ENCODE results near the gene MAN2A1.

MAN2A1 gene

DNA sequence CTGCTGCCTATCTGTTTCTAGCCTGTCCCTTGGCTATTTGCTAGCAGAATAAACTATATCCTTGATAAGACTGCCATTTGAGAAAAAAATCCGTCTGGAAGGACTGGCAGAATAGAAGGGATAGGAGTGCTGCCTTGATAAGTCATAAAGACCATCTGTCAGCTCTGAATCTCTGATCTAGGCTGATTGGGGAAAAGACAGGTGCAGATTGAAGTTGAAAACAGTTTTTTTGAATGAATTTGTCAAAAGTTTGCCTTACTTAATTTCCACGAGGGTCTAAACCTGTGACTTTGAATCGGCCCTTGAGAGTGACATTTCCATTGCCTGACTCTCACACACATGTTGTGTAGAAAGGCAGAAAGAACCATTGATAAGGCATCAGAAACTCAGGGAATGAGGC is 218.6 kb downstream of the MAN2A1 start:
- no peak for TF ChIP-seq ISL1 (CRISPR knock-in tag; IDR thresholded peaks at IDR 0.05)
- no peak for TF ChIP-seq RARB (CRISPR knock-in tag; IDR thresholded peaks at IDR 0.05)
- no peak for TF ChIP-seq SNAI2 (CRISPR knock-in tag; IDR thresholded peaks at IDR 0.05)
- TF ChIP-seq, protein P1, sequence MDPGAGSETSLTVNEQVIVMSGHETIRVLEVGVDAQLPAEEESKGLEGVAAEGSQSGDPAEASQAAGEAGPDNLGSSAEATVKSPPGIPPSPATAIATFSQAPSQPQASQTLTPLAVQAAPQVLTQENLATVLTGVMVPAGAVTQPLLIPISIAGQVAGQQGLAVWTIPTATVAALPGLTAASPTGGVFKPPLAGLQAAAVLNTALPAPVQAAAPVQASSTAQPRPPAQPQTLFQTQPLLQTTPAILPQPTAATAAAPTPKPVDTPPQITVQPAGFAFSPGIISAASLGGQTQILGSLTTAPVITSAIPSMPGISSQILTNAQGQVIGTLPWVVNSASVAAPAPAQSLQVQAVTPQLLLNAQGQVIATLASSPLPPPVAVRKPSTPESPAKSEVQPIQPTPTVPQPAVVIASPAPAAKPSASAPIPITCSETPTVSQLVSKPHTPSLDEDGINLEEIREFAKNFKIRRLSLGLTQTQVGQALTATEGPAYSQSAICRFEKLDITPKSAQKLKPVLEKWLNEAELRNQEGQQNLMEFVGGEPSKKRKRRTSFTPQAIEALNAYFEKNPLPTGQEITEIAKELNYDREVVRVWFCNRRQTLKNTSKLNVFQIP (CRISPR knock-in tag; IDR thresholded peaks at IDR 0.05; ENCODE audit: borderline replicate concordance, low read depth), result no peak
- TF ChIP-seq OSR1 (CRISPR knock-in tag; IDR thresholded peaks at IDR 0.05), result no peak
- no peak for ATAC-seq

DNA sequence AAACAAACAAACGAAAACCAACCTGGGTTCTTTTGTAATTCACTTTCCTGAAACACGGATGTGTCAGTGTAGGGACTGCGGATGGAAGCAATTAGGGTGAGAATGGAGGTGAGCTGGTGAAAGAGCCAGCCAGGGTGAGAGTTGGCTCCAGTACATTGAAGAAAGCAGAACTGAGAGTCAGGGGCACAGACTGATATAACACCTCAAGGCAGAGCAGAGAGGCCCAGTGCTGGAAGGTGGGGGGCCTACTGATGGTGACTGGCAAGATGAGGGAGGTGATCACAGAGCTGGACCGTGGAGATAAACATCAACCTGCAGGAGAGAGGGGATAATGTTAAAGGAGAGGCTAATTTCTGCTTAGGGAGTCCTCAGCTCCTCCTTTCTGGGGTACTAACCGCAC is 221.1 kb downstream of the MAN2A1 start:
- TF ChIP-seq GLIS3 (CRISPR knock-in tag; IDR thresholded peaks at IDR 0.05) (no peak), SNAI2 (CRISPR knock-in tag; IDR thresholded peaks at IDR 0.05) (no peak), ESRRG (CRISPR knock-in tag; IDR thresholded peaks at IDR 0.05) (no peak), ZNF565 (CRISPR knock-in tag; conservative IDR thresholded peaks at IDR 0.05; ENCODE audit: low read depth) (no peak), TOX (CRISPR knock-in tag; IDR thresholded peaks at IDR 0.05; ENCODE audit: borderline replicate concordance) (no peak), ZNF8 (CRISPR knock-in tag; IDR thresholded peaks at IDR 0.05) (no peak), BACH2 (CRISPR knock-in tag; IDR thresholded peaks at IDR 0.05; ENCODE audit: borderline replicate concordance) (no peak), ZC3H10 (CRISPR knock-in tag; IDR thresholded peaks at IDR 0.05) (no peak), CSDC2 (CRISPR knock-in tag; IDR thresholded peaks at IDR 0.05) (no peak), ZFP3 (CRISPR knock-in tag; IDR thresholded peaks at IDR 0.05) (no peak), RARB (CRISPR knock-in tag; IDR thresholded peaks at IDR 0.05) (no peak), TCF4 (CRISPR knock-in tag; IDR thresholded peaks at IDR 0.05; ENCODE audit: borderline replicate concordance) (no peak), PPARA (CRISPR knock-in tag; IDR thresholded peaks at IDR 0.05; ENCODE audit: borderline replicate concordance) (no peak), ZFP30 (CRISPR knock-in tag; IDR thresholded peaks at IDR 0.05) (no peak), ISL1 (CRISPR knock-in tag; IDR thresholded peaks at IDR 0.05) (no peak)
- TF ChIP-seq, protein P1 (CRISPR knock-in tag; IDR thresholded peaks at IDR 0.05; ENCODE audit: borderline replicate concordance, low read depth), result no peak
- TF ChIP-seq, protein P2, sequence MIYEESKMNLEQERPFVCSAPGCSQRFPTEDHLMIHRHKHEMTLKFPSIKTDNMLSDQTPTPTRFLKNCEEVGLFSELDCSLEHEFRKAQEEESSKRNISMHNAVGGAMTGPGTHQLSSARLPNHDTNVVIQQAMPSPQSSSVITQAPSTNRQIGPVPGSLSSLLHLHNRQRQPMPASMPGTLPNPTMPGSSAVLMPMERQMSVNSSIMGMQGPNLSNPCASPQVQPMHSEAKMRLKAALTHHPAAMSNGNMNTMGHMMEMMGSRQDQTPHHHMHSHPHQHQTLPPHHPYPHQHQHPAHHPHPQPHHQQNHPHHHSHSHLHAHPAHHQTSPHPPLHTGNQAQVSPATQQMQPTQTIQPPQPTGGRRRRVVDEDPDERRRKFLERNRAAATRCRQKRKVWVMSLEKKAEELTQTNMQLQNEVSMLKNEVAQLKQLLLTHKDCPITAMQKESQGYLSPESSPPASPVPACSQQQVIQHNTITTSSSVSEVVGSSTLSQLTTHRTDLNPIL (CRISPR knock-in tag; IDR thresholded peaks at IDR 0.05; ENCODE audit: low read depth), result no peak
- TF ChIP-seq, protein P3, sequence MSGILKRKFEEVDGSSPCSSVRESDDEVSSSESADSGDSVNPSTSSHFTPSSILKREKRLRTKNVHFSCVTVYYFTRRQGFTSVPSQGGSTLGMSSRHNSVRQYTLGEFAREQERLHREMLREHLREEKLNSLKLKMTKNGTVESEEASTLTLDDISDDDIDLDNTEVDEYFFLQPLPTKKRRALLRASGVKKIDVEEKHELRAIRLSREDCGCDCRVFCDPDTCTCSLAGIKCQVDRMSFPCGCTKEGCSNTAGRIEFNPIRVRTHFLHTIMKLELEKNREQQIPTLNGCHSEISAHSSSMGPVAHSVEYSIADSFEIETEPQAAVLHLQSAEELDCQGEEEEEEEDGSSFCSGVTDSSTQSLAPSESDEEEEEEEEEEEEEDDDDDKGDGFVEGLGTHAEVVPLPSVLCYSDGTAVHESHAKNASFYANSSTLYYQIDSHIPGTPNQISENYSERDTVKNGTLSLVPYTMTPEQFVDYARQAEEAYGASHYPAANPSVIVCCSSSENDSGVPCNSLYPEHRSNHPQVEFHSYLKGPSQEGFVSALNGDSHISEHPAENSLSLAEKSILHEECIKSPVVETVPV (CRISPR knock-in tag; IDR thresholded peaks at IDR 0.05), result no peak
- TF ChIP-seq, protein P4, sequence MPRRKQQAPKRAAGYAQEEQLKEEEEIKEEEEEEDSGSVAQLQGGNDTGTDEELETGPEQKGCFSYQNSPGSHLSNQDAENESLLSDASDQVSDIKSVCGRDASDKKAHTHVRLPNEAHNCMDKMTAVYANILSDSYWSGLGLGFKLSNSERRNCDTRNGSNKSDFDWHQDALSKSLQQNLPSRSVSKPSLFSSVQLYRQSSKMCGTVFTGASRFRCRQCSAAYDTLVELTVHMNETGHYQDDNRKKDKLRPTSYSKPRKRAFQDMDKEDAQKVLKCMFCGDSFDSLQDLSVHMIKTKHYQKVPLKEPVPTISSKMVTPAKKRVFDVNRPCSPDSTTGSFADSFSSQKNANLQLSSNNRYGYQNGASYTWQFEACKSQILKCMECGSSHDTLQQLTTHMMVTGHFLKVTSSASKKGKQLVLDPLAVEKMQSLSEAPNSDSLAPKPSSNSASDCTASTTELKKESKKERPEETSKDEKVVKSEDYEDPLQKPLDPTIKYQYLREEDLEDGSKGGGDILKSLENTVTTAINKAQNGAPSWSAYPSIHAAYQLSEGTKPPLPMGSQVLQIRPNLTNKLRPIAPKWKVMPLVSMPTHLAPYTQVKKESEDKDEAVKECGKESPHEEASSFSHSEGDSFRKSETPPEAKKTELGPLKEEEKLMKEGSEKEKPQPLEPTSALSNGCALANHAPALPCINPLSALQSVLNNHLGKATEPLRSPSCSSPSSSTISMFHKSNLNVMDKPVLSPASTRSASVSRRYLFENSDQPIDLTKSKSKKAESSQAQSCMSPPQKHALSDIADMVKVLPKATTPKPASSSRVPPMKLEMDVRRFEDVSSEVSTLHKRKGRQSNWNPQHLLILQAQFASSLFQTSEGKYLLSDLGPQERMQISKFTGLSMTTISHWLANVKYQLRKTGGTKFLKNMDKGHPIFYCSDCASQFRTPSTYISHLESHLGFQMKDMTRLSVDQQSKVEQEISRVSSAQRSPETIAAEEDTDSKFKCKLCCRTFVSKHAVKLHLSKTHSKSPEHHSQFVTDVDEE (CRISPR knock-in tag; IDR thresholded peaks at IDR 0.05), result no peak
- no peak for ATAC-seq

DNA sequence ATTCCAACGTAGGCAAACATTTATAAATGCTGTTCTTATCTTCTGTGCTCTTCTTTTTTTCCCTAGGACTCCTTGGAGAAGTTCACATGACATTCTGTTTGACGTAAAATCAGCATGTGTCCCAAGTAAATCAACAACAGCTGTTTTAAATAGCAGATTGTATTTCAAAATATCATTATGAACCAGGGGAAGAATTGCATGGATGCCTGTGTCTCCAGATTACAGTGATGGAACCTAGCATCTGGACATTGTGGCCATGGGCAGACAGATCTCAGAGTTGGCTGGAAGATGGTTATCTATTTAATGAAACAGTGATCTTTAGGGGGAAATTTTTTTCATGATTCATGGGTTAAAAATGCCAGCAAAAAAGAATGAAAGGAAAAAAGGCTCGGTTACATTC is 222.0 kb downstream of the MAN2A1 start:
- ATAC-seq, result peak; percentile 91
- TF ChIP-seq PPARA (CRISPR knock-in tag; IDR thresholded peaks at IDR 0.05; ENCODE audit: borderline replicate concordance), result no peak
- no peak for TF ChIP-seq ZNF8 (CRISPR knock-in tag; IDR thresholded peaks at IDR 0.05)
- 0 out of 2 replicates have a peak, but pooled peaks have one; percentile 25 for TF ChIP-seq ESRRG (CRISPR knock-in tag; IDR thresholded peaks at IDR 0.05)
- peak; percentile 39; the same call in 1 of the 2 replicates for TF ChIP-seq ZFP3 (CRISPR knock-in tag; IDR thresholded peaks at IDR 0.05)
- TF ChIP-seq, protein P4 (CRISPR knock-in tag; IDR thresholded peaks at IDR 0.05), result peak; percentile 96
- no peak for TF ChIP-seq GLIS3 (CRISPR knock-in tag; IDR thresholded peaks at IDR 0.05)
- TF ChIP-seq ZNF70 (CRISPR knock-in tag; IDR thresholded peaks at IDR 0.05), result no peak
- no peak for TF ChIP-seq ZNF565 (CRISPR knock-in tag; conservative IDR thresholded peaks at IDR 0.05; ENCODE audit: low read depth)
- no peak for TF ChIP-seq CSDC2 (CRISPR knock-in tag; IDR thresholded peaks at IDR 0.05)
- TF ChIP-seq, protein P5, sequence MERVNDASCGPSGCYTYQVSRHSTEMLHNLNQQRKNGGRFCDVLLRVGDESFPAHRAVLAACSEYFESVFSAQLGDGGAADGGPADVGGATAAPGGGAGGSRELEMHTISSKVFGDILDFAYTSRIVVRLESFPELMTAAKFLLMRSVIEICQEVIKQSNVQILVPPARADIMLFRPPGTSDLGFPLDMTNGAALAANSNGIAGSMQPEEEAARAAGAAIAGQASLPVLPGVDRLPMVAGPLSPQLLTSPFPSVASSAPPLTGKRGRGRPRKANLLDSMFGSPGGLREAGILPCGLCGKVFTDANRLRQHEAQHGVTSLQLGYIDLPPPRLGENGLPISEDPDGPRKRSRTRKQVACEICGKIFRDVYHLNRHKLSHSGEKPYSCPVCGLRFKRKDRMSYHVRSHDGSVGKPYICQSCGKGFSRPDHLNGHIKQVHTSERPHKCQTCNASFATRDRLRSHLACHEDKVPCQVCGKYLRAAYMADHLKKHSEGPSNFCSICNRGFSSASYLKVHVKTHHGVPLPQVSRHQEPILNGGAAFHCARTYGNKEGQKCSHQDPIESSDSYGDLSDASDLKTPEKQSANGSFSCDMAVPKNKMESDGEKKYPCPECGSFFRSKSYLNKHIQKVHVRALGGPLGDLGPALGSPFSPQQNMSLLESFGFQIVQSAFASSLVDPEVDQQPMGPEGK (CRISPR knock-in tag; IDR thresholded peaks at IDR 0.05; ENCODE audit: borderline replicate concordance), result no peak
- no peak for TF ChIP-seq ZC3H10 (CRISPR knock-in tag; IDR thresholded peaks at IDR 0.05)
- no peak for TF ChIP-seq RARB (CRISPR knock-in tag; IDR thresholded peaks at IDR 0.05)
